SJSA1 (cell line): Measurements from ENCODE around the gene LRCH3. TPM values are rescaled to one million over a fixed set of nuclear protein-coding genes. Genes with fewer than 3 reads are reported as not detected.
"Not testable (repeated sequence)": the region's sequence is repeated elsewhere in the genome, so short reads cannot be mapped to it uniquely, and the experiment has no call there.

Experiments
- DNase-seq, 2 experiments: peaks; one replicate each; pipeline ENCODE4 v3.0.0-alpha.2; 2015 to 2020; ENCODE audit warnings: low spot score in 2 of 2, low read depth in 1 of 2
- H3K27ac ChIP-seq: fragments of 250-450 bp; sonication (Bioruptor Pico); 2 replicates; pipeline ENCODE4 v1.5.1; 2020; ENCODE audit warnings: mild to moderate bottlenecking, moderate library complexity
- H3K27me3 ChIP-seq: fragments of 250-450 bp; sonication (Bioruptor Pico); replicated peaks from 2 replicates; pipeline ENCODE4 v1.5.1; 2020; ENCODE audit warnings: mild to moderate bottlenecking, moderate library complexity
- H3K36me3 ChIP-seq: fragments of 250-450 bp; sonication (Bioruptor Pico); 2 replicates; pipeline ENCODE4 v1.5.1; 2020; ENCODE audit warnings: mild to moderate bottlenecking
- H3K4me1 ChIP-seq: fragments of 250-450 bp; sonication (Bioruptor Pico); replicated peaks from 2 replicates; pipeline ENCODE4 v1.6.1; 2021; ENCODE audit warnings: mild to moderate bottlenecking
- H3K4me3 ChIP-seq: fragments of 250-450 bp; sonication (Bioruptor Pico); 2 replicates; pipeline ENCODE4 v1.5.1; 2020; ENCODE audit warnings: mild to moderate bottlenecking
- H3K9me3 ChIP-seq: fragments of 250-450 bp; sonication (Bioruptor Pico); replicated peaks from 2 replicates; pipeline ENCODE4 v1.5.1; 2020; ENCODE audit warnings: mild to moderate bottlenecking
- total RNA-seq: library from RNA; depleted of rRNA; stranded (reverse); fragments of >200 nt; shearing (Covaris generic); gene quantifications from 2 replicates; pipeline ENCODE4 v1.2.3, GENCODE V29; 2014

Gene LRCH3
- total RNA-seq, 1 experiment from 2014 or later = 21.2 TPM

DNA sequence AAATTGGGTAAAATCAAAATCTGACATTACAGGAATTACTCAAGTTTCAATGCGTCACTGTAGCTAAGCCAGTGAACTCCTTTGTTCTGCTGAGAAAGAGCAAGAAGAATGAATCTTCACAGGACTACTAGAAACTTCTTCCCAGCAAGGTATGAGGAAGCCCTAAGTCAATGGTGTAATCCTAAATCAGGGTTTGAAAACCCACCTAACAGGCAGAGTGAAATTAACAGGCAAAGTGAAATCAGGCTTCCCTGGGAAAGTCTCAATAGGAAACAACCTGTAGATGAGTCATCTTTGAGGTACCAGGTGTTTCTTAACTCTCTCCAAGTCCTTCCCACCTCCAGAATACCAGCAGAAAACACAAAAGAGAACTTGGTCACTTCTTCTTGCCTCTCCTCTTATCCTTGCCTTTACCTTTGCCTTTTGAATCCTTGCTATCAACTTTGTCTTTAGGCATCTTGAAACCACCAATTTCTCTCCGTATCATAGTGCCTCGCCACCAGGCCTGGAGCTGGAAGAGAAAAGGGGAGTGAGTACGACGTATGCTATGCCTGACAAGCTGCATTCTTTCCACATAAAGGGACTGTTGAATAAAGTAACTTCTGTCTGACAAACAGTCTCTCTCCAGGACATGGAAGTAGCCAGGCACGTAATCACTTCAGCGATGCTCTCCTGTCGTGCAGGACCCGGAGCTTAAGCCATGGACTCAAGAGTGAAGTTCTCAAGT lies 98.3 kb downstream of the LRCH3 start:
- DNase-seq = no peak
- H3K9me3 ChIP-seq = no peaks in the 10 kb centered on the region
- H3K27me3 ChIP-seq = no peaks in the 10 kb centered on the region

DNA sequence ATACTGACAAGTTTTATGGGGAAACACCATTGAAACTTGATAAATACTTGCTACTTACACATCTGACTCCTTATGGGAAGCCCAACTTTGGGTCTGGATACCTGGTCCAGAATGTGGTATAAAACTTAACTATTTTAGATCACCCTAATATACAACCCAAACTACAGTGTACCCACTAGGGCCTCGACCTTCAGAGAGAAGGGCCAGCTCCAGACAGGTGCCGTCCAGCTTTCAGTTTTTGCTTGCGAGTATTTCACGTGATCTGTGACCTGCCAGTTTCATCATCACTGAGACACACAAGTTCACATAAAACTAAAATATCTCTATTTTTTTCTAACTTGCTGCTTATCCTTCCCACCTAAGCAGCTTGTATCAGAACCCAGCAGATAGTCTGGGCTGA lies 99.6 kb downstream of the LRCH3 start:
- Histone ChIP-seq H3K27ac (no peak overlapping the region), H3K27me3 (no peaks in the 10 kb centered on the region), H3K36me3 (no peaks in the 10 kb centered on the region), H3K9me3 (no peaks in the 10 kb centered on the region), H3K4me1 (no peaks in the 10 kb centered on the region), H3K4me3 (no peak overlapping the region)
- DNase-seq = no peak

More for the DNA sequence above, 98.3 kb downstream of the LRCH3 start:
- no peak overlapping the region for H3K27ac ChIP-seq
- H3K4me3 ChIP-seq = no peak overlapping the region
- H3K4me1 ChIP-seq = no peaks in the 10 kb centered on the region
- 0 out of 2 replicates have a peak, but pooled peaks cover under 1% of the 10 kb centered on the region for H3K36me3 ChIP-seq

DNA sequence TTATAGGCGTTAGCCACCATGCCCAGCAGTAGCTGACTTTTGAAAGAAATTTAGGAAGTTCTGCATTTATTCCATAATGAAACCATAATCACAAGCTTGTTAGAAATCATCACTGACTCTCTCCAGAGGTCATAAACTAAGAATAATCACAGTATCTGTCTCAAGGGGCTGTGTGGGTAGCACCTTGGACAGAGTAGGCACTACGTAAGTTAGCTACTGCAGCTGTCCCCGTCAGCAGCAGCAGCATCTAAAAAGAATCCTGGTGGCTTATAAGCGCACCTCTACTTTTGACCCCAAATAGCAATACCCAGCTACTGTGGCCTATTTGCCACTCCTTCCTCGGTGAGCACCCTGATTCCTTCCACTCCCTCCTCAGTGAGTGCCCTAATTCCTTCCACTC lies 101.1 kb downstream of the LRCH3 start:
- no peaks in the 10 kb centered on the region for H3K36me3 ChIP-seq
- no peak overlapping the region for H3K27ac ChIP-seq
- DNase-seq = no peak
- H3K27me3 ChIP-seq = no peaks in the 10 kb centered on the region
- no peak overlapping the region for H3K4me3 ChIP-seq
- H3K9me3 ChIP-seq = no peaks in the 10 kb centered on the region
- H3K4me1 ChIP-seq = no peaks in the 10 kb centered on the region

DNA sequence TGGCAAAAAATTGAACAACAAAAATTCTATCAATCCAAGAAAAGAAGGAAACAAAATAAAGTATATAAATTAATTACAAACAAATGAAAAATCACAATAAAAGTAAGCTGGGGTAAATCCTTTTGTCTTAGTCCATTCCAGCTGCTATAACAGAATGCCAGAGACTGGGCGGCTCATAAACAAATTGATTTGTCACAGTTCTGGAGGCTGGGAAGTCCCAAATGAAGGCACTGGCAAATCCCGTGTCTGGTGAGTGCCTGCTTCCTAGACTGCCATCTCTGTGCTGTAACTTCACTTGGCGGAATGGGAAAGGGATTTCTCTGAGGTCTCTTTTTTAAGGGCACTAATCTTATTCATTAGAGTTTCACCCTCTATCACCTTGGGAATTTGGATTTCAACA lies 105.4 kb downstream of the LRCH3 start:
- no peaks in the 10 kb centered on the region for H3K36me3 ChIP-seq
- no peaks in the 10 kb centered on the region for H3K4me1 ChIP-seq

DNA sequence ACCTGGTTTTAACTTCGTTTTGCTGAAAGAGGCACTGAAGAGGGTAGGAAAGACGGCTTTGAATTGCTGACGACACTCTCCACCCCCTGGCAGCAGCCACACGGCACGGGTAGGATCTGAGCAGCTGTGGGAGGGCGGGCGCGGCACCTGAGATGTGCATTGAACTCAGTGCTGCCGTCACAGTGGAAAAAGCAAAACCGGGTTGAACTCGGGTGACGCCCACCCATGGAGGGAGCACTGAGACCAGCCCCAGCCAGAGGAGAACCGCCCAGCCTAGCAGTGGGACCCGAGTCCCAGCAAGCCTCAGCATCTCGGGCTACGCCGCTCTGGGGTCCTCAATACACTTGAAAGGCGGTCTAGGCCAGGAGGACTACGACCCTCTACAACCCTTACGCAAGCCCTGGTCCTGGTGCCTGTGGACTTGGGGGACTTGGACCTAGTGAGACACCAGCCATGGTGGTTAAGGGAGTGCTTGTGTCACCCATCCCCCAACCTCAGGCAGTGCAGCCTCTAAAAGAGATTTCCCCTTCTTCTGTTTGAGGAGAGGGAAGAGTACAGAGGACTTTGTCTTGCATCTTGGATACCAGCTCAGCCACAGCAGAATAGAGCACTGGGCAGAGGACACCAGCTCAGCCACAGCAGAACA lies 108.9 kb downstream of the LRCH3 start:
- no peaks in the 10 kb centered on the region for H3K27me3 ChIP-seq
- H3K36me3 ChIP-seq = no peaks in the 10 kb centered on the region
- no peaks in the 10 kb centered on the region for H3K4me1 ChIP-seq
- no peak overlapping the region for H3K4me3 ChIP-seq
- DNase-seq = no peak
- H3K9me3 ChIP-seq = 0 out of 2 replicates have a peak, but pooled peaks cover 2% of the 10 kb centered on the region
- no peak overlapping the region for H3K27ac ChIP-seq

More for the DNA sequence above, 105.4 kb downstream of the LRCH3 start:
- no peak for DNase-seq
- Histone ChIP-seq H3K4me3 (no peak overlapping the region), H3K9me3 (no peaks in the 10 kb centered on the region), H3K27me3 (no peaks in the 10 kb centered on the region), H3K27ac (no peak overlapping the region)

DNA sequence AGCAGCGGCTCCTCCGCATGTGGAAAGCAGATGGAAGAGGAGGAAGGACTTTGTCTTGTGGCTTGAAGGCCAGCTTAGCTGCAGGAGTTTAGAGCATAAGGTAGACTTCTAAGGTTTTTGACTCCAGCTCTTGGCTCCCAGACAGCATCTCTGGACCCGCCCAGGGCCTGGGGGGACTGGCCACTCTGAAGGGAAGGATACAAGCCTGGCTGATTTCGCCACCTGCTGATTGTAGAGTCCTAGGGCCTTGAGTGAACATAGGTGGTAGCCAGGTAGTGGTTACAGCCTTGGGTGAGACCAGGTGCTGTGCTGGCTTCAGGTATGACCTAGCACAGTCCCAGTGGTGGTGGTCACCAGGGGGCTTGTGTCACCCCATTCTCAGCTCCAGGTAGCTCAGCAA lies 110.6 kb downstream of the LRCH3 start:
- Histone ChIP-seq H3K4me3 (no peak overlapping the region), H3K4me1 (no peaks in the 10 kb centered on the region), H3K27ac (no peak overlapping the region), H3K27me3 (no peaks in the 10 kb centered on the region), H3K36me3 (no peaks in the 10 kb centered on the region), H3K9me3 (0 out of 2 replicates have a peak, but pooled peaks cover 2% of the 10 kb centered on the region)
- DNase-seq = no peak

DNA sequence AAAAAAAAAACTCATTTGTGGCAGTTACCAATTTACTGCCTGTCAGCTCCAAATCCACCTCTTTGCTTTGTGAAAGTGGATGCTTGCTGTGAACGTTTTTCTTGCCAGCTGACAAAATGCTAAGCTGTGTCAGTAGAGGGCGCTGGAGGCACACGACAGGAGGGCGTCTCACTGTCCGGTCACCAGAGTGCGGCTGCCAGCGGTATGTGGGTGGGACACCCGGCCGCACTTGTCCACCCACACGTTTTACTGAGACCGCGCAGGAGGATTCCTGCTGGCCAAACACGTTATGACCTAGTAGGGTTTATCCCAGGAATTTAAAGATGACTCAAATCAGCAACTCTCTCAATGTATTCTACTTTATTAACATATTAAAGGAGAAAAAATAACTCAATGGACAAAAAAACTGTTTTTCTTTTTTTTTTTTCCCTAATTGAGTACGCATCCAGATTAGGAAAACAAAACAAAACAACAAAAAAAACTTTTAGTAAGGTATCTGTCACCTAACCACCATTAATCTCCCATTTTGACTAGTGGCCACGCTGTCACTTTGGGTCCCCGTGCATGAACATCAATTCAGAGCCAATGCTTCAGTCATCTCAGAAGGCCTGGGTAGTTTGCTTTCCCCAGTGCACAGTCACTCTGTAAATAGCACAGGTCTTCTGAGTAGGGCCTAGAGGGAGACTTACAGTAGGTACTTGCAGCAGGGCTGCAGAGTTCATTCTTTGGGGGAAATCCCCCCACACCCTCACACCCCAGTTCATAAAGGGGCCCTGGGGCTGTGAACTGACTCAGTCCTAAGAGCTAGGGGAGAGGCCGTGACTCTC lies 115.2 kb downstream of the LRCH3 start:
- H3K4me1 ChIP-seq = no peaks in the 10 kb centered on the region
- DNase-seq = peak; percentile 60 to 89
- H3K27me3 ChIP-seq = no peaks in the 10 kb centered on the region
- H3K9me3 ChIP-seq = 0 out of 2 replicates have a peak, but pooled peaks cover 2% of the 10 kb centered on the region
- H3K27ac ChIP-seq = no peak overlapping the region
- H3K4me3 ChIP-seq = no peak overlapping the region
- no peaks in the 10 kb centered on the region for H3K36me3 ChIP-seq

DNA sequence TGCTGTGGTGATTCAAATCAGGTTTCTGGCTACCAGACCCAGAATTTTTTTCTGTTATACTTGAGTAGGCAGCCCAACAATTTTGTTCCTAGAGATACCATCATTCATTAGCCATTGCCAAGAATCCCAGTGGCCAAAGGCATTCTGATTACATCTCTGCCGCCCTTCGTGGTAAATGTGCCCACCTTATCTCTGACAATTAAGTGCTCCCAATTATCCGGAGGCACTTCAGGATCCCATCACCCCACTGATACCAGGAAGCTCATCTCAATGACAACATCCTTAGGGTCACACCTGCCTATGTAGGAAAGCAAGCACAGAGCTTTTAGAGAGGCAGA lies 115.8 kb downstream of the LRCH3 start:
- no peak overlapping the region for H3K27ac ChIP-seq

DNA sequence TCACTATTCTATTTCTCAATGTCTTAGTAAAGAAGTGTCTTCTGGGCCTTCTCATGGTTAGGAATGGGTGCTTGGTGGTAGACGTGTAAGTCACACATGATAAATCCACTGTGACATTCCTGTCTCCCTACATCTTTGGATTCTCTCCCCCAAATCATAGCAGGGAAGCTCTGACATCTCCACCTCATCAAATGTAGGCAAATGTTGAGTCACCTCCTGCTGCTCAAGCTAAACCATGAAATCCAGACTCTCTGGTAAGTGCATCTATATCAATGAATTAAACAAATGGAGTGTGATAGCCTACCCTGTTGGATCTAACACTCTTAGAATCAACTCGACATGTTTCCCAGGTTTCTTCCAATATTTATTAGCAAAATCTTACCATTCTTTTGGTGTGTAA lies 116.1 kb downstream of the LRCH3 start:
- Histone ChIP-seq H3K9me3 (0 out of 2 replicates have a peak, but pooled peaks cover under 1% of the 10 kb centered on the region), H3K4me1 (no peaks in the 10 kb centered on the region), H3K27ac (no peak overlapping the region), H3K27me3 (no peaks in the 10 kb centered on the region), H3K4me3 (no peak overlapping the region), H3K36me3 (no peaks in the 10 kb centered on the region)
- no peak for DNase-seq

More for the DNA sequence above, 115.8 kb downstream of the LRCH3 start:
- no peaks in the 10 kb centered on the region for H3K27me3 ChIP-seq
- no peaks in the 10 kb centered on the region for H3K36me3 ChIP-seq
- no peak overlapping the region for H3K4me3 ChIP-seq
- no peaks in the 10 kb centered on the region for H3K4me1 ChIP-seq
- DNase-seq = no peak
- H3K9me3 ChIP-seq = 0 out of 2 replicates have a peak, but pooled peaks cover 2% of the 10 kb centered on the region

DNA sequence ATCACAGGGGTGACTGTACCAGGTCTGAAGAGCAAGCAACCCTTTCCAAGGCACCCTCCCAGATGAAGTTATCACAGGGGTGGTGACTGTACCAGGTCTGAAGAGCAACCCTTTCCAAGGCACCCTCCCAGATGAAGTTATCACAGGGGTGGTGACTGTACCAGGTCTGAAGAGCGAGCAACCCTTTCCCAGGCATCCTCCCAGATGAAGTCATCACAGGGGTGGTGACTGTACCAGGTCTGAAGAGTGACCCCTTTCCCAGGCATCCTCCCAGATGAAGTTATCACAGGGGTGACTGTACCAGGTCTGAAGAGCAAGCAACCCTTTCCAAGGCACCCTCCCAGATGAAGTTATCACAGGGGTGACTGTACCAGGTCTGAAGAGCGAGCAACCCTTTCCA lies 117.5 kb downstream of the LRCH3 start:
- H3K36me3 ChIP-seq, H3K4me3 ChIP-seq, H3K4me1 ChIP-seq, H3K27me3 ChIP-seq, H3K27ac ChIP-seq, DNase-seq, H3K9me3 ChIP-seq: not testable (repeated sequence)

DNA sequence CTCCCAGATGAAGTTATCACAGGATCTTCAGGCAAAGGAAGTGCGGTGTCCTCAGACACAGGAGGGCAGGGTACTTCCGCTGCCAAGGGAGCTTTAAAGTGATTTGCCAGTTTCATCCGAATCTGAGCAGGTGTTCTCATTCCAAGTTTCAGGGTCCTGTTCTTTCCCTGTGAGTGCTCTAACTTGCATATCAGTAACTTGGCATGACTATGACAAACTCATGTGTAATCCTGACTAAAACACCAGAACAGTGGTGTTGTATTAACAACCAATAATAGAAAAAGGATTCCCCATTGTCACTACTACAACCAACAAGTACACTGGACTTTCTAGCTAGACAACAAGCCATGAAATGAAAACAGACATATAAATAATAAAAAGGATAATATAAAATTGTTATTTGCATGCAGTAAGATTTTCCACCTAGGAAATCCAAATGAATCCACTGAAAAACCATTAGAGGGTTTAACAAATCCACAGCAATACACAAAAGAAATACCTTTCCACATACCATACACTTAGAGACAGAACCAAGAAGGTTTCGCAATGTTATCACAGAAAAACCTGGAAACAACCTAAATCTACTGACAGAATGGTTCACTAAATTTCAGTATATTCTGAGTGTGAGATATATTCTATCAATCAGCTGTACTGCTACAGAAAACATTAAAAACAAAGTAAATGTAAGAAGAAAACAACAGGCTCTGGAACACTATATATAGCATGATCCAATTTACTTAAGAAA lies 118.1 kb downstream of the LRCH3 start:
- Histone ChIP-seq H3K4me1 (no peaks in the 10 kb centered on the region), H3K9me3 (no peaks in the 10 kb centered on the region), H3K27ac (no peak overlapping the region), H3K4me3 (no peak overlapping the region), H3K27me3 (no peaks in the 10 kb centered on the region), H3K36me3 (no peaks in the 10 kb centered on the region)
- no peak for DNase-seq

DNA sequence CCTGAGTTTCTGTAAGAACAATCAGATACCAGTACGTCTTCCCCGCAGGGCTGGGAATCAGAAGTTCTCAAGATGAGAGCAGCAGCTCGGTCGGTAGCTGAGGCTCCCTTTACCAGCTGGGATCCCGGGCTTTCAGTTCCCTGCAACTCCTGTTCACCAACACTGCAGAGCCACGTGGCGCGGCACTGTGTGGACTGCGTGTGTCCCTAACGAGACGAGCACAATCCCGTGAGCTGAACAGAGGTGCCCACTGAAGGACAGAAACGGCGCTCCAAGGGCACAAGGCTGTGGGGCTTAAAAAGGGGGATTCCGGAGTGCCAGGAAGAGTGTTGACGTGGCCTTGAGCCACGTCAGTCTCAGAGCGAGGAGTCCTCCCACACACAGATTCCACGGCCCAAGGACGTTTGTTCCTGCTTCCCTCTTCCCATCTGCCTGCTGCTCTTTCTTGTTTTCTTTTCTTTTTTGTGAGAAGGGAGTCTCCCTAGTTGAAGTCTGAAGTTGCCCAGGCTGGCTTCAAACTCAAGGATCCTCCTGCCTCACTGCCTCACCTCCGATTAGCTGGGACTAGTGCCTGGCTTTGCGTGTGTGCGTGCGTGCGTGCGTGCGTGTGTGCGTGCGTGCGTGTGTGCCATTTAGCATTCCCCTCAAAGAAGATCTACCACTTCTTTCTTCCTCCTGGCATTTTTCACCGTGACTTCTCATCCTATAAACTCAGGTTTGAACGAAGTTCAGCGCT lies 121.9 kb downstream of the LRCH3 start:
- H3K36me3 ChIP-seq = no peaks in the 10 kb centered on the region
- no peaks in the 10 kb centered on the region for H3K27me3 ChIP-seq
- no peaks in the 10 kb centered on the region for H3K9me3 ChIP-seq
- H3K27ac ChIP-seq = no peak overlapping the region
- no peak overlapping the region for H3K4me3 ChIP-seq
- H3K4me1 ChIP-seq = no peaks in the 10 kb centered on the region
- DNase-seq = no peak
